Measurements from ENCODE around the gene PGGHG. TPM values are rescaled to one million over a fixed set of nuclear protein-coding genes. Genes with fewer than 3 reads are reported as not detected.

PGGHG gene
- total and polyA plus RNA-seq, 10 of the 15 experiments (the other 5 are each of a cell fraction or from before 2014, with no cell fraction given) = 0.10 to 8.3 (median 1.8) TPM

GRCh38 chr11:303363-303762, 14.4 kb downstream of the PGGHG start:
- H3K4me1 ChIP-seq (ENCODE audit: control insufficient read depth, insufficient read depth, low read length) = peaks cover 20% of the 10 kb centered on the region
- 2% methylated on average over 12 of the region's 12 CpGs for WGBS (ENCODE audit: insufficient coverage, insufficient replicate concordance, low lambda C conversion rate, missing lambda C conversion rate)
- no peak for DNase-seq (ENCODE audit: low read depth, low spot score)
- H3K36me3 ChIP-seq (ENCODE audit: control insufficient read depth in 2 of 2, insufficient read depth in 2 of 2, low read length in 1 of 2) = no peaks in the 10 kb centered on the region
- H3K4me2 ChIP-seq (ENCODE audit: control insufficient read depth, insufficient read depth) = peak overlapping the region; percentile 61; the same call in 1 of the 2 replicates
- peaks cover 7% of the 10 kb centered on the region for H3K79me2 ChIP-seq (ENCODE audit: control insufficient read depth, insufficient read depth, low read length)
- BruUV-seq (replicated peaks) = no TSS peak
- H2AFZ ChIP-seq (ENCODE audit: control insufficient read depth, low read depth, low read length) = no peak overlapping the region
- RAD21 ChIA-PET (ENCODE audit: unreplicated experiment) = no interaction called here
- H3K9me3 ChIP-seq (replicated peaks; ENCODE audit: control insufficient read depth, insufficient read depth, low read length) = no peaks in the 10 kb centered on the region
- intact Hi-C loops (cut with micrococcal nuclease; ENCODE audit: unreplicated experiment) = loop anchor here (10.0 kb wide), 1 partner anchor 141 kb away; the partner anchor contains the start of gene ANO9
- POLR2A ChIA-PET = no interaction called here
- in situ Hi-C loops (cut with MboI) = no loop called here
- SMC1A ChIA-PET (ENCODE audit: uncharacterized antibody, unreplicated experiment) = interaction anchor here (3.2 kb wide), 1 partner anchor 52 kb away, joined by 18 read pairs; no protein-coding TSS in a partner anchor
- CTCF ChIA-PET = interaction anchor here (0.9 to 1.4 kb wide), 2 partner anchors 49 to 53 kb away, joined by 3 to 4 read pairs; no protein-coding TSS in a partner anchor
- no peak overlapping the region for H3K27ac ChIP-seq (ENCODE audit: control insufficient read depth, insufficient read depth)
- H3K4me3 ChIP-seq = no peak overlapping the region; the same call in 1 of the 2 replicates
- H3K9ac ChIP-seq (ENCODE audit: control insufficient read depth, insufficient read depth, low read length) = no peak overlapping the region
- no peaks in the 10 kb centered on the region; a peak in 1 of 4 replicates for H3K27me3 ChIP-seq (replicated peaks in 1 of 2; ENCODE audit: control insufficient read depth in 2 of 2, insufficient read depth in 2 of 2, low read length in 1 of 2)
- ATAC-seq = peak; percentile 30
- peak; percentile 31 for FAIRE-seq
- no peaks in the 10 kb centered on the region for H4K20me1 ChIP-seq (ENCODE audit: control insufficient read depth, insufficient read depth)
- TF ChIP-seq MEF2B (IDR thresholded peaks at IDR 0.05; ENCODE audit: partially characterized antibody, poor library complexity, severe bottlenecking) = peak; percentile 29
- TF ChIP-seq TCF7 (IDR thresholded peaks at IDR 0.05; ENCODE audit: borderline replicate concordance) = no peak
- no peak for TF ChIP-seq CREB1 (IDR thresholded peaks at IDR 0.05; ENCODE audit: low read depth)
- TF ChIP-seq NR2C1 (IDR thresholded peaks at IDR 0.05) = no peak
- no peak for TF ChIP-seq ZNF207 (IDR thresholded peaks at IDR 0.05; ENCODE audit: borderline replicate concordance)
- TF ChIP-seq E4F1 (IDR thresholded peaks at IDR 0.05; ENCODE audit: borderline replicate concordance, partially characterized antibody) = no peak
- no peak for TF ChIP-seq FOXM1 (IDR thresholded peaks at IDR 0.05; ENCODE audit: low read depth, low read length)
- TF ChIP-seq IRF3 (IDR thresholded peaks at IDR 0.05) = no peak
- no peak for TF ChIP-seq RCOR1 (conservative IDR thresholded peaks at IDR 0.05; ENCODE audit: low read depth, low read length)
- peak; percentile 17; the same call in 1 of the 2 replicates for TF ChIP-seq RELB (IDR thresholded peaks at IDR 0.05; ENCODE audit: low read depth)
- peak; percentile 91 for TF ChIP-seq SPI1 (IDR thresholded peaks at IDR 0.05; ENCODE audit: borderline replicate concordance, insufficient read depth, low read depth, low read length)
- peak in 1 of 2 experiments; percentile 77; a peak in 2 of 3 replicates for TF ChIP-seq EGR1 (IDR thresholded peaks at IDR 0.05; ENCODE audit: borderline replicate concordance in 1 of 2, low read depth in 2 of 2, low read length in 2 of 2)
- TF ChIP-seq E2F8 (IDR thresholded peaks at IDR 0.05; ENCODE audit: low read depth, partially characterized antibody) = no peak
- TF ChIP-seq E2F4 (IDR thresholded peaks at IDR 0.05; ENCODE audit: low read depth, low read length) = no peak

Data from GM12878 (cell line).